NCI-H526 (cell line): Measurements from ENCODE around the gene ARHGAP24.
"Not testable (repeated sequence)": the region's sequence is repeated elsewhere in the genome, so short reads cannot be mapped to it uniquely, and the experiment has no call there.

ENCODE experiments used
- DNase-seq, 2 experiments: peaks; one replicate each; lab custom pipeline; 2025; lab: John Stamatoyannopoulos, UW

ARHGAP24 gene

DNA sequence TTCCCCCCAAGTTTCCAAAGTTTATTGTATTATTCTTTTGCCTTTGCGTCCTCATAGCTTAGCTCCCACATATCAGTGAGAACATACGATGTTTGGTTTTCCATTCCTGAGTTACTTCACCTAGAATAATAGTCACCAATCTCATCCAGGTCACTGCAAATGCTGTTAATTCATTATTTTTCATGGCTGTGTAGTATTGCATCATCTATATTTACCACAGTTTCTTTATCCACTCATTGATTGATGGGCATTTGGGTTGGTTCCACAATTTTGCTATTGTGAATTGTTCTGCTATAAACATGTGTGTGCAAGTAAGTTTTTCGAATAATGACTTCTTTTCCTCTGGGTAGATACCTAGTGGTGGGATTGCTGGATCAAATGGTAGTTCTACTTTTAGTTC, 43.6 kb downstream of the ARHGAP24 start:
- DNase-seq, result not testable (repeated sequence)

DNA sequence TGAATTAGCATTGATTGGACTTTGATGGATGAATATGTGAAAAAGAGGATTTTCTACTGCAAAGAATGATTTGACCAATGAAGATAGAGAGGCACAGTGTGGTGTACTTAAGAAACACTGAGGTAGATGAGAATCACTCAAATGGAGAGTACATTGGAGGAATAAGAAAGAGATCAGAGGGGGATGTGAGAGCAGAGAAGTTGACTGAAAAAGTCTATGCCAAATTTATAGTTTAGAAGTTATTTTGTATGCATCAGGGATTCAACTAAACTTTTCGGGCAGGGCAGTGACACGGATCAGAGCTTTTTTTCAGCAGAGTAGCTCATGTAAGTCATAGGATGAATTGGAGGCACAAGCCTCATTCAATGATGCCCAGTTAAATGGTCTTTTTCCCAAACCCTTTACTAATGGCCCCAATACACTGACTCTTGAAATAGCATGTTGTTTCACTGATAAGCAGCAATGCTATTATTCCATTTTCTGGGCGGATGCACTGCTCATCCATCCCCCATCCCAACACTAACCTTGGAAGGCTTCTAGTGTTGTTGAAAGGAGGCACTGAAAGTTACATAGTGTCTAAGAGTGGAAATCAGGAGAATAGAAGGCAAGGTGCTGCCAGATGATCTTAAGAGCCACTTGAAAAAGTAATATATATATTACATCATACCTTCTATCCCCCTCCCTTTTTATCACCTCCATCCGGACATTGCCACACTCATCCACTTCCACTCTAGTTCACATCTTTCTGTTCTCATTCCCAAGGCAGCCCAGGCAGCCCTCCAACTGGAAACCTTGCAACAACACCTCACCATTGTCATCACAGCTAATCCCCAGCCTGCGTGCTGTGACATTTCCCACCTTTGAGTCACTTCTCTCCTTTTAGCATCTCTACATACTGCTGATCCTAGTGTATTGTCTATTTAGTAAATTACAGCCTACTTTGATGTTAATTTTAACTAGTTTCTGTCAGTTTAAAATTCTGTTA, 46.1 kb downstream of the ARHGAP24 start:
- DNase-seq, result no peak

DNA sequence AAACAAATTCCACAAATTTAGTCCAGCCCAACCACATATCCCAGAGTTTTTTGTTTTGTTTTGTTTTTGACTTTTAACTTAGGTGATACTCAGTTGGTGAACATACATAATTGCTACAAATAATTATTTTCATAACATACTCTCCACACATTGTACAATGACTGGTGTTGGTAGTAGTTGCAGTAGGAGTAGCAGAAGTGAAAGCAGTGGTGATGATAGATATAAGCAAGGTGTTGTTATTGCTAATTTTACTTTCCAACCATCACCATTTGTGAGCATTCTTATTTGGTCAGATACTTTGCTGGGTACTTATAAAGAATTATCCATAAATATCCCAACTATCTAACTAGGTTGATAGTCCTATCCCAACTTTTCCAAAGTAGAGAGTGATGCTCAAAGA, 47.3 kb downstream of the ARHGAP24 start:
- DNase-seq, result no peak

DNA sequence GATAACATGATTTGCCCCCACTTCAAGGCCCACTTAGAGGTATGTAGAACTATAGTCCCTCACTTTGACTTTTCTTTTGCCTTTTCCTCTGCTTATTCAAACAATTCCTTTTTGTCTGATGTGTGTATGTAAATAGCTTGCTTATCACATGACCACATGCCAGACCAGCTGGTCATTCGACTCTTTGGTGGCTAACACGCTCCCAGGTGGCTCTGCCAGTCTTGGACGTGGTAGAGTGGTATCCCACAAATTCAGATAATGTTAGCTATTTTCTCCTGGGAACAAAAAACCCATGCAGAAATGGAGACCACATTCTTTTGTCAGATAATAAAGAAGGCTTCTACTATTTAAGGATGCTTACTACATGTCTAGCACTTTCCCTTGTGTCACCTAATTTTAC, 47.9 kb downstream of the ARHGAP24 start:
- DNase-seq, result no peak

GRCh38 chr4:85527815-85528214, 52.9 kb downstream of the ARHGAP24 start:
- DNase-seq, result no peak

DNA sequence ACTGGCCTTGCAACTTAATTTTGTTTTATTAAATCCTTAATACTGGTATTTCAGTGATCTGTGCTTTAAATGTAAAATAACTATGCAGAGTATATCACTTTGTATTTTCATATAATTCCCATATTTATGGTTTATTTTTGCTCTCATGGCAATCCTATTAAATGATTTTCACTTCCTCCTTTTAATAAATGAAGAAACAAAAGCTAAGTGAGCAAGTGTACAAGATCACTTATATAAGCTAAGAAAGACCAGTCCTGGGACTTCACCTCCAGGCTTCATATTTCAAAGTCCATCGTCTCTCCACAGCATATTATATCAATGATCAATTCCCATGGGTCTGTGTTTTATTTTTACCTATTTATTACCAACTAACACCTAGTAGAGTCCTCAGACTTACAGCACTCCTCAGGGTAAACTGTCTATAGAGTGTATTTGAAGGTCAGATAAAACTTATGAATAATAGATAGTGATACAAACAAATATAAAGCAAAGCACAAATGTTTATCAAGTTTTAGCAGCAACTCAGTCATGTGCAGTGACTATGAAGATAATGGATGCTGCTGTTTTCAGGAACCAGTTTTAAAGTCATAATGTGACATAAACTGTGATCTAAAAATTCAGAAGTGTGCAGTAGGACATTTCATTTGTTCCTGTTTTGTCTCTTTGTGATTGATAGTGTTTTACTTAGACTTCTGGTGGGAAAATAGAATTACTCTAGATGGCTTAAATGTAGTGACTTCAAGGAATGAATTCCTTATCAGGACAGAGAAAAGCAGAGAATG, 56.8 kb downstream of the ARHGAP24 start:
- DNase-seq, result no peak

- no peak for DNase-seq
Measured at GRCh38 chr4:85534120-85534519, 59.2 kb downstream of the ARHGAP24 start.

- DNase-seq, result peak in 1 of 2 experiments; percentile 1
Measured at GRCh38 chr4:85543832-85544231, 68.9 kb downstream of the ARHGAP24 start.

DNA sequence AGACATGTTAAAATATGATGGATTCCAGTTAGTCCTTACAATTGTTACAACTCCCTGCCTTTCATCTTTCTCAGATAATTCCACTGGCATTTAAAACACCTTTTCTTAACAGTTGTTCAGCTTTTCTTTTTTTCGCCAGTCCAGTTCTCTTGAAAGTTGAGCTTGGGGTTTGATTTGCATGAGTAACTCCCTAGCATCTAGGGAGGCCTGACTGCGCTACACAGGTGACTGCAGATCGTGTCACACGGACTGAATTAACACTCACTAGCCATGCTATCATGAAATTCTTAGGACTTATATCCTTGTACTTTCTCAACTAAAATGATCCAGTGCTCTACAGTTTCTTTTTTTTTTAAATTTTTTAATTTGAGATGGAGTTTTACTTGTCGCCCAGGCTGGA, 69.8 kb downstream of the ARHGAP24 start:
- DNase-seq, result peak in 1 of 2 experiments; percentile 7

- no peak for DNase-seq
Measured at GRCh38 chr4:85548116-85548515, 73.2 kb downstream of the ARHGAP24 start.

DNA sequence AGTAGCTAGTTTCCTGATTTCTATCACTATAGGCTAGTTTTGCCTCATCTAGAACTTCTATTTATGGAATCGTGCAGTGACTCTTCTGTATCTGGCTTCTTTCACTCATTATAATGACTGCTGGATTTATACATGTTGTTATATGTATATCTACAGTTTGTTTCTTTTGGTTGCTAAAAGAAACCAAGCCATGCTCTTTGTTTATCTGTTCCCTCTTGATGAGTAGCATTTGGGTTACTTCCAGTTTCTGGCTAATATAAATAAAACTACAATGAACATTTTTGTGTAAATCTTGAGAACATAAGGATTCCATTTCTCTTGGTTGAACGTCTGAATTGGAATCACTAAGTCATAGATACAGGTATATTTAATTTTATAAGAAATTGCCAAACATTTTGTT, 73.9 kb downstream of the ARHGAP24 start:
- DNase-seq, result no peak

DNA sequence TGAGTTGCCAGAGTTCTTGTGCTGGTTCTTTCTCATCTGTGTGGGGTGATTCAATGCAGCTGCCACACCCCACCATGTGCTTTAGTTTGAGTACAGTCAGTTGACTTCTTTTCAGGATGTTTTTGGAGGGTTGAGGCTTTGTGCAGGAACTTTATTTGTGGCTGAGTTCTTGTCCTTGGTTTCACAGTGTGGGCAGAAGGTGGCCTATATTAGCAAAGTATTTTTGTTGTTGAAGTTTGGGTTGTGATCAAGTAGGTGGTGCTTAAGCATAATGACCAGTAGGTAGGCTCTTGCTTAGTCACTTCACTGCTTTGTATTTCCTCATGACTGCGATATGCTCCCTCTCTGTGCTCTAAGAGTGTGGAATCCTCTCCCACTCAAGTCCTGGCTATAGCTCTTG, 80.3 kb downstream of the ARHGAP24 start:
- DNase-seq, result no peak

GRCh38 chr4:85556283-85556682, 81.3 kb downstream of the ARHGAP24 start:
- DNase-seq, result no peak

DNA sequence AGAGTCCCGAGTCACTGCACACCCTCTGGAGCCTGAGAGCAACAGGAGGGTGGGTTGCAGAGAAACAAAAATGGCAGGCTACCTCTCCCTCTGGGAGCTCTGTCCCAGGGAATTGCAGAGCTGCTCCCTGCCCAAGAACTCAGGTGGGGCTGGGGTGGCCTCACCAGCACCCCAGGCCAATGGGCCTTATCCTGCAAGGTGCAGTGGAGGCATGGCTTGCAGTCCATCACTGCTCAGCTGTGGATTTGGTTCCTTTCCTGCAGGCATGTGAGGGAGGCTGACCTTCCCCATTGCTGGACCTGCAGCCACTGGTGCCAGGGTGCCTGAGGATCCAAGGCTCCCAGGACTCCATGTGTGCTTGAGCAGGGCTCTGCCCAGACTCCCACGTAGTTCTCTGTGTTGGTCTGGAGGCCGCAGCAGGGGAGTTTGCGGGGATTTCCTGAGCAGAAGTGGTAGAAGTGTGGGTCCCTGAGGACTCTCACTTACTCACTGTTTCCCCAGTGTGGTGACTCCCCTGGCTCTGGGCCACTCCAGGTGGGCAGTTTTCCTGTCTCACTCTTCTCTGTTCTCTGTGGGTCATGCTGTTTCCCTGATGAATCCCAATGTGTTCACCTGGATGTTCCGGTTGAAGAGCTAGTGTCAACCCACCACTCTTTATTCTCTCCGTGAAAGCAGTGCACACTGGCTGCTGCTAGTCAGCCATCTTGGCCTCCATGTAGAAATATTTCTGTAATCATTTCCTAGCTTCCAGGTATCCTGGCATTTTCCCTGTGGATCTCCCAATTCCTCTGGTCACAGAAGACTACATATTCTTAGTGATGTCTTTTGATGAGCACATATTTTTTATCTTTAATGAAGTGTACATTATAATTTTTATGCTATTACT, 82.3 kb downstream of the ARHGAP24 start:
- no peak for DNase-seq

DNA sequence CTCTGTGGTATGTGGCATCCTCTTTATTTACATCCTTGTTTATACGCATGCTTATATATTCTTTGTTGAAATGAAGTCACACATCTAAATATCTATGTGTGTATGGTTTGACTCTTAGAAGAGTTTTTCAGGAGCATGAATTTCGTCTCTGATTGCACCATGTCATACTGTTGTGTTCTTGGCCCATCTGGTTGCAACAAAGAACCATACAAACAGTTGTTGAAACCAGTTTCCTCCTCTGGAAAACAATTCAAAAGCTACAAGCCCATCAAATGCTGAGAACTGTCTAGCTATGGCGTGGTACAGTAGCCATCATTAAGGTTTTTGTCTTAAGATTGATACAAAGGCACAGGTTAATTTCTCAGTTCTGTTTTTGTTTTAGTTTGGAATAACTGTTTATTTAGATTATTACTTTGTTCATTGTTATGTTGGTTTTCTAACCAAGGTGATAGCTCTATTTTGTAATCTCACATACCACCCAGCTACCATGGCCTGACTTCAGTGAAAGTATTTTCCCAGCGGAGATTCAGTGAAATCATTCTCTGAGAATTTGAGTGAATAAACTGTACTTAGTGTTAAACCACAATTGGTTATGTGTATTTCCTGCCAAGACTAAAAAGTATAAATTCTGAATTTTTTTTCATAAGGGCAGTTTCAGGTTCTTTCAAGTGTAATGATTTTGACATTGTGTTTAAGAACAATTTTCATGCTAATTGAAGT, 91.0 kb downstream of the ARHGAP24 start:
- no peak for DNase-seq

GRCh38 chr4:85569730-85570299, 94.9 kb downstream of the ARHGAP24 start:
- no peak for DNase-seq

- no peak for DNase-seq
Measured at GRCh38 chr4:85570388-85570787, 95.4 kb downstream of the ARHGAP24 start.

DNA sequence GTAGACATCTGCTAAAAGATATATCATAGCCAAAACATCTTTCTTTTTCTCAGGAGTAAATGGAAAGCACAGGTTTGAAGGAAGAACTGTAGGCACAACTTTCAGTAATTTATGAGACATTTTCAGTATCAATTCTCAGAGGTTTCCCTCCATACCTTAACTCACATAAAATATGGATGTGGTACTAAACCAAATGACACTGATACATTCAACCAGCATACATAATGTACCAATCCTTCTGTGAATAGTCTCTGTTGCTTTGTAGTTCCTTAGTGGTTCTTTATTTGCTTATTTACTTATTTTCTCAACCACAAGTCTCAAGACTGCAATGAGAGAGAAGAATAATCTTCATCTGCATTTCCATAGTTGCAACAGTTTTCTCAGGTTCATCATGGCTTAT, 96.1 kb downstream of the ARHGAP24 start:
- DNase-seq, result no peak

GRCh38 chr4:85573270-85573669, 98.3 kb downstream of the ARHGAP24 start:
- DNase-seq, result no peak

- DNase-seq, result no peak
Measured at GRCh38 chr4:85577307-85577706, 102.4 kb downstream of the ARHGAP24 start.

- DNase-seq, result no peak
Measured at GRCh38 chr4:85579942-85580341, 105.0 kb downstream of the ARHGAP24 start.
